Colonic mucosa (tissue), 4 donors: ENCODE data around the gene GFOD1. TPM values are rescaled to one million over a fixed set of nuclear protein-coding genes. Genes with fewer than 3 reads are reported as not detected.

Experiments used
- DNase-seq: peaks from one replicate; pipeline ENCODE4 v3.0.0-alpha.2; 2020
- H3K27ac ChIP-seq: fragments of 200-600 bp; one replicate; pipeline ENCODE4 v1.8.0; 2021
- H3K27me3 ChIP-seq: fragments of 200-600 bp; one replicate; pipeline ENCODE4 v1.8.0; 2021
- H3K36me3 ChIP-seq: fragments of 200-600 bp; one replicate; pipeline ENCODE4 v1.8.0; 2021
- H3K4me1 ChIP-seq: fragments of 200-600 bp; one replicate; pipeline ENCODE4 v1.8.0; 2021; ENCODE audit warnings: mild to moderate bottlenecking
- H3K4me3 ChIP-seq: fragments of 200-600 bp; one replicate; pipeline ENCODE4 v1.8.0; 2021
- H3K9ac ChIP-seq, 2 donors: one replicate each; pipeline ENCODE4 v1.7.0; 2013; ENCODE audit warnings: control low read depth in 2 of 2, low read depth in 2 of 2, low read length in 2 of 2
- H3K9me3 ChIP-seq: fragments of 200-600 bp; one replicate; pipeline ENCODE4 v1.8.0; 2021
- CTCF ChIP-seq: fragments of 200-600 bp; IDR thresholded peaks from one replicate; pipeline ENCODE4 v1.8.0; 2022; ENCODE audit warnings: antibody characterized with exemption, mild to moderate bottlenecking
- intact Hi-C: fragments of 100-400 bp; cut with DNase I; formaldehyde crosslinking; loops from one replicate; pipeline ENCODE4 v1.14.1; 2022
- total RNA-seq, 2 donors: library from RNA; stranded (reverse); fragmentation: NEBNext Ultra II Directional in 1 of 2; extraction: Animal tissue kit (Norgen Biotek cat#: 25700) in 1 of 2; gene quantifications; one replicate each; pipeline ENCODE4 v1.2.1, GENCODE V29; 2021
- donor health status: healthy.
- donor health status: DM: no; HTN: no; CAD: no.
- donor health status: DM: no; HTN: no; CAD: no.

Gene GFOD1
- total RNA-seq, 2 donors from 2014 or later, result 6.9 to 7.6 TPM

DNA sequence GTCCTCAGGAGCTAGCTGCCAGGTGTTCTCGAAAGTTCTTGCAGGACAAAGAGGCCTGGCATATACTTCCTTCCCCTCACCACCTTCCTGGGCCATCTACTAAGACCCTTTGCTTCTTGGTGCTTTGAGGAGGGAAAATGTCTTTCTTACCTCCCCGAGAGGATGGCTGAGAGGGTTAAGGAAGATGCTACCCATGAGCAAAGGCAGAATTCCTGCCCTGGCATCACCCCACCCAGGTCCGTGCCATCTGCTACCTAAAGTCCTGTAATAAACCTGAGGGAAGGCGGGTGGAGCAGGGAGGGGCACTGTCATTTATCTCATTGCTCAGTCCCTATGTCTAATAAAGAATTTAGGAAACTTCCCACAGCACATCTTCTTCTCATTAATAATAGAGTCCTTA, 16.2 kb downstream of the GFOD1 start:
- no peak for TF ChIP-seq CTCF
- Histone ChIP-seq H3K4me1 (no peaks in the 10 kb centered on the region), H3K27me3 (no peaks in the 10 kb centered on the region), H3K9ac (no peak overlapping the region), H3K9me3 (no peaks in the 10 kb centered on the region), H3K36me3 (no peaks in the 10 kb centered on the region), H3K27ac (no peak overlapping the region), H3K4me3 (no peak overlapping the region)
- no peak for DNase-seq
- intact Hi-C loops, result no loop called here

- Histone ChIP-seq H3K36me3 (no peaks in the 10 kb centered on the region), H3K4me1 (no peaks in the 10 kb centered on the region), H3K27me3 (no peaks in the 10 kb centered on the region), H3K9me3 (no peaks in the 10 kb centered on the region), H3K27ac (no peak overlapping the region), H3K9ac (no peak overlapping the region), H3K4me3 (no peak overlapping the region)
- no peak for DNase-seq
- intact Hi-C loops, result no loop called here
- no peak for TF ChIP-seq CTCF
Observed at GRCh38 chr6:13470238-13471140, 16.9 kb downstream of the GFOD1 start.

DNA sequence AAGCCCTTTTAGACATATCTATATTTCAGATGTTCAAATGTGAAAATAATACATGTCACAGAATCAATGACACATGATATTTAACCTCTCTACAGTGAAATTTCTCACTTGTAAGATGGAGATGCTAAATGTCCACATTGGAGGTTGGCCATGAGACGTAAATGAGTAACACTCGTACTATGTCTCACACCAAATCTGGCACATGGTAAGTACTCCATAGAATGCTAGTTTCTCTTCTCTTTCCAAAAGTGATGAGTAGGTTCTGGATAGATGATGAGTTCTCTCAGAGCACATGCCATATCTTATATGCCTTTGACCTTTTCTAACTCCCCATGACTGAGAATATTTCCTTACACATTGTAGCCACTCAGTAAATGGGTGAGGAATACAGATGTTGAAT, 17.7 kb downstream of the GFOD1 start:
- no peaks in the 10 kb centered on the region for H3K4me1 ChIP-seq
- intact Hi-C loops, result no loop called here
- no peak overlapping the region for H3K27ac ChIP-seq

DNA sequence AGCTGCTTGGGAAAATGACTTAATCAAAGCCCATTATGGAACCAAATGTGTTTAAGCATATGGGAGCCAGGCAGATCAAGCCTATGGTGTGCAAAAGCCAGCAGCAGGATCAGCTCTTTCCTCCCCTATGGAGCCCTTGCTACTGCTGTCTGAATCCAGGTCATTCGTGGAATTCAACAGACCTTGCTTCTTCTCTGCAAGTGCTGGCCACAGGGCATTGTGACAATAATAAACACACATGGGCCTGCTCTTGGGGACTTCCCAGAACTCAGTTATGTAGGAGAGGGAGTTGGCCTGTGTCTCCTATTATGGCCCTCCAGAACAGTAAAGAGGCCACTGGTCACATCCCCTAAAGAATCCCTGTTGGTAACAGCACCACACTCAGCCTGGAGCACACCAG, 18.6 kb downstream of the GFOD1 start:
- Histone ChIP-seq H3K27me3 (no peaks in the 10 kb centered on the region), H3K27ac (no peak overlapping the region), H3K36me3 (no peaks in the 10 kb centered on the region), H3K9ac (no peak overlapping the region), H3K9me3 (no peaks in the 10 kb centered on the region), H3K4me1 (no peaks in the 10 kb centered on the region), H3K4me3 (no peak overlapping the region)
- TF ChIP-seq CTCF, result no peak
- intact Hi-C loops, result no loop called here
- no peak for DNase-seq

More for the DNA sequence above, 17.7 kb downstream of the GFOD1 start:
- no peak overlapping the region for H3K9ac ChIP-seq
- DNase-seq, result no peak
- no peaks in the 10 kb centered on the region for H3K36me3 ChIP-seq
- H3K4me3 ChIP-seq, result no peak overlapping the region
- H3K27me3 ChIP-seq, result no peaks in the 10 kb centered on the region
- no peaks in the 10 kb centered on the region for H3K9me3 ChIP-seq
- TF ChIP-seq CTCF, result no peak

- no peak for DNase-seq
- intact Hi-C loops, result no loop called here
- no peaks in the 10 kb centered on the region for H3K9me3 ChIP-seq
- no peaks in the 10 kb centered on the region for H3K36me3 ChIP-seq
- no peak for TF ChIP-seq CTCF
- no peaks in the 10 kb centered on the region for H3K27me3 ChIP-seq
- no peak overlapping the region for H3K9ac ChIP-seq
- H3K27ac ChIP-seq, result no peak overlapping the region
- no peak overlapping the region for H3K4me3 ChIP-seq
- H3K4me1 ChIP-seq, result no peaks in the 10 kb centered on the region
Observed at GRCh38 chr6:13467216-13467600, 20.2 kb downstream of the GFOD1 start.
